ENCODE measurements around the gene NRTN.
"Not testable (repeated sequence)": the region's sequence is repeated elsewhere in the genome, so short reads cannot be mapped to it uniquely, and the experiment has no call there.

Gene NRTN

GRCh38 chr19:5838353-5839064 is 33.6 kb downstream of the NRTN start:
- no peak for DNase-seq (ENCODE audit: low read depth)

- DNase-seq (ENCODE audit: low read depth): no peak
These were observed 34.5 kb downstream of the NRTN start, which contains the start of gene FUT6 for GRCh38 chr19:5839065-5840017. Gene FUT6, minus strand, starts transcription at chr19:5839702. Its CDS starts 7,135 bp downstream, at chr19:5832567.

GRCh38 chr19:5841735-5842111 is 36.9 kb downstream of the NRTN start:
- DNase-seq (ENCODE audit: low read depth): not testable (repeated sequence)

GRCh38 chr19:5843295-5843927 is 38.5 kb downstream of the NRTN start:
- DNase-seq (ENCODE audit: low read depth): no peak

- DNase-seq (ENCODE audit: low read depth): no peak
These were observed 39.9 kb downstream of the NRTN start for GRCh38 chr19:5844456-5845433.

- not testable (repeated sequence) for DNase-seq (ENCODE audit: low read depth)
These were observed 43.0 kb downstream of the NRTN start for GRCh38 chr19:5847846-5848245.

- not testable (repeated sequence) for DNase-seq (ENCODE audit: low read depth)
These were observed 43.8 kb downstream of the NRTN start for GRCh38 chr19:5848621-5849020.

- DNase-seq (ENCODE audit: low read depth): no peak
These were observed 45.3 kb downstream of the NRTN start for GRCh38 chr19:5850189-5850588.

- DNase-seq (ENCODE audit: low read depth): no peak
These were observed 46.0 kb downstream of the NRTN start for GRCh38 chr19:5850743-5851293.

GRCh38 chr19:5851302-5851701 is 46.4 kb downstream of the NRTN start, which contains the start of gene FUT3:
Gene FUT3, minus strand, starts transcription at chr19:5851449.
- no peak for DNase-seq (ENCODE audit: low read depth)

- not testable (repeated sequence) for DNase-seq (ENCODE audit: low read depth)
These were observed 49.3 kb downstream of the NRTN start for GRCh38 chr19:5854121-5854520.

- not testable (repeated sequence) for DNase-seq (ENCODE audit: low read depth)
These were observed 50.3 kb downstream of the NRTN start for GRCh38 chr19:5855151-5855550.

GRCh38 chr19:5857203-5858081 is 52.6 kb downstream of the NRTN start:
- DNase-seq (ENCODE audit: low read depth): no peak

- no peak for DNase-seq (ENCODE audit: low read depth)
These were observed 58.3 kb downstream of the NRTN start for GRCh38 chr19:5863030-5863665.

GRCh38 chr19:5864013-5864720 is 59.3 kb downstream of the NRTN start:
- DNase-seq (ENCODE audit: low read depth): no peak

- no peak for DNase-seq (ENCODE audit: low read depth)
These were observed 60.0 kb downstream of the NRTN start for GRCh38 chr19:5864725-5865486.

- DNase-seq (ENCODE audit: low read depth): no peak
These were observed 60.9 kb downstream of the NRTN start for GRCh38 chr19:5865772-5866171.
